ENCODE measurements around the gene TAAR1. TPM values are rescaled to one million over a fixed set of nuclear protein-coding genes. Genes with fewer than 3 reads are reported as not detected.
A peak's percentile ranks its signal among the peaks of the same experiment; 100 is the strongest.

Gene TAAR1
- total RNA-seq, 1 experiment from 2014 or later, result not detected

DNA sequence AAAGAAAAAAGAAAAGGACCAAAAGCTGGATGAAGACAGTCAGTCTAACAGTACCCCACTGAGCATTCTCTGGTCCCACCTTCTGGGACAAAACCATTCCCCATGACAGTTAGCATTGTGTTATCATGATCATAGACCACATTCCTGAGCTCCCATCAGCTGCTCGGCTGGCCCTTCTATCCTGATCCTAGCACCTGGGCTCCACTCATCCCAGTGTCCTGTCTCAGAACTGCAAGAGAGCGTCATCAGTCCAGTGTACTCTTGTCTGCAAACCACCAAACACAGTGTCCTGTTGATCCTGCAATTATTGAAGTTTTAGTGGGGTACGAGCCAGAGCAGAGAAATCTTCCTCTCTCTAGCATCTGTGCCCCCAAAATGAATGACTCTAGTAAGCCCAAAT, 16.0 kb upstream of the TAAR1 start:
- no peaks in the 10 kb centered on the region for H3K27me3 ChIP-seq (ENCODE audit: insufficient read depth, low read length)
- H3K4ac ChIP-seq (ENCODE audit: low read depth, low read length), result no peak overlapping the region
- 0 out of 4 replicates have a peak, but pooled peaks cover 0 to 3% of the 10 kb centered on the region in 2 experiments for H3K4me1 Mint-ChIP-seq
- no peak for DNase-seq
- H3T11ph ChIP-seq (ENCODE audit: low read length), result no peak overlapping the region
- H3K4me1 ChIP-seq (ENCODE audit: insufficient read depth, low read length), result no peaks in the 10 kb centered on the region
- no peak overlapping the region for H2BK15ac ChIP-seq (ENCODE audit: low read depth, low read length)
- no peak overlapping the region for H3K9ac ChIP-seq (ENCODE audit: extremely low read depth, insufficient read length, low read length)
- no peak overlapping the region for H2AK5ac ChIP-seq (ENCODE audit: insufficient read length, low read length)
- H3K9me3 Mint-ChIP-seq, result 0 out of 5 replicates have a peak, but pooled peaks cover 0 to 2% of the 10 kb centered on the region in 2 experiments
- TF ChIP-seq, protein P1, sequence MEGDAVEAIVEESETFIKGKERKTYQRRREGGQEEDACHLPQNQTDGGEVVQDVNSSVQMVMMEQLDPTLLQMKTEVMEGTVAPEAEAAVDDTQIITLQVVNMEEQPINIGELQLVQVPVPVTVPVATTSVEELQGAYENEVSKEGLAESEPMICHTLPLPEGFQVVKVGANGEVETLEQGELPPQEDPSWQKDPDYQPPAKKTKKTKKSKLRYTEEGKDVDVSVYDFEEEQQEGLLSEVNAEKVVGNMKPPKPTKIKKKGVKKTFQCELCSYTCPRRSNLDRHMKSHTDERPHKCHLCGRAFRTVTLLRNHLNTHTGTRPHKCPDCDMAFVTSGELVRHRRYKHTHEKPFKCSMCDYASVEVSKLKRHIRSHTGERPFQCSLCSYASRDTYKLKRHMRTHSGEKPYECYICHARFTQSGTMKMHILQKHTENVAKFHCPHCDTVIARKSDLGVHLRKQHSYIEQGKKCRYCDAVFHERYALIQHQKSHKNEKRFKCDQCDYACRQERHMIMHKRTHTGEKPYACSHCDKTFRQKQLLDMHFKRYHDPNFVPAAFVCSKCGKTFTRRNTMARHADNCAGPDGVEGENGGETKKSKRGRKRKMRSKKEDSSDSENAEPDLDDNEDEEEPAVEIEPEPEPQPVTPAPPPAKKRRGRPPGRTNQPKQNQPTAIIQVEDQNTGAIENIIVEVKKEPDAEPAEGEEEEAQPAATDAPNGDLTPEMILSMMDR (conservative IDR thresholded peaks at IDR 0.05), result 0 out of 3 replicates have a peak, but pooled peaks have one; percentile 12
- no peak overlapping the region for H3K4me3 Mint-ChIP-seq
- H3K14ac ChIP-seq (ENCODE audit: insufficient read depth, low read length), result no peak overlapping the region
- no peaks in the 10 kb centered on the region for H3K36me3 Mint-ChIP-seq (ENCODE audit: insufficient read depth in 1 of 3, low read depth in 3 of 3)
- no peaks in the 10 kb centered on the region for H4K20me1 ChIP-seq (ENCODE audit: control insufficient read depth, insufficient read depth, insufficient read length)
- no peak overlapping the region for H3K4me2 ChIP-seq (ENCODE audit: insufficient read depth, insufficient read length, low read length)
- H3K9me3 ChIP-seq (ENCODE audit: control insufficient read depth, low read depth, low read length), result no peaks in the 10 kb centered on the region
- H2BK20ac ChIP-seq (ENCODE audit: low read depth, low read length, poor library complexity, severe bottlenecking), result no peak overlapping the region
- no peak overlapping the region for H4K8ac ChIP-seq (replicated peaks; ENCODE audit: insufficient read length, low read depth, low read length)
- no peak overlapping the region for H2AFZ ChIP-seq (ENCODE audit: low read length)
- H3K23ac ChIP-seq (ENCODE audit: insufficient read length, low read depth, low read length), result no peak overlapping the region
- H3K79me2 ChIP-seq (ENCODE audit: insufficient read depth, low read length), result no peaks in the 10 kb centered on the region
- no peak overlapping the region for H4K5ac ChIP-seq (ENCODE audit: insufficient read length, low read depth, low read length)
- no peaks in the 10 kb centered on the region for H3K23me2 ChIP-seq (ENCODE audit: insufficient read length, low read depth, low read length, poor library complexity, severe bottlenecking)
- H3K27ac Mint-ChIP-seq, result no peak overlapping the region
- no peaks in the 10 kb centered on the region for H3K27me3 Mint-ChIP-seq (ENCODE audit: low read depth)
- no peaks in the 10 kb centered on the region for H3K79me1 ChIP-seq (ENCODE audit: insufficient read depth, low read depth, low read length, poor library complexity, severe bottlenecking)
- WGBS (ENCODE audit: extremely low coverage, insufficient read length, low lambda C conversion rate), result no CpG with 5 or more reads among the region's 3 CpGs
- H3K56ac ChIP-seq (ENCODE audit: insufficient read length, low read depth, low read length), result no peak overlapping the region
- H3K27ac ChIP-seq (ENCODE audit: insufficient read length, low read depth, low read length), result no peak overlapping the region
- H3K18ac ChIP-seq (ENCODE audit: insufficient read length, low read depth, low read length), result no peak overlapping the region
- H2BK120ac ChIP-seq (ENCODE audit: low read depth, low read length, poor library complexity, severe bottlenecking), result no peak overlapping the region
- H4K91ac ChIP-seq (ENCODE audit: insufficient read length, low read depth, low read length), result no peak overlapping the region
- no peak overlapping the region for H2BK5ac ChIP-seq (ENCODE audit: insufficient read length, low read length)
- no peak overlapping the region for H2BK12ac ChIP-seq (ENCODE audit: insufficient read length, low read depth, low read length)
